ENCODE measurements around the gene UPK3A.

The UPK3A gene

GRCh38 chr22:45240810-45241631, 43.7 kb upstream of the UPK3A start, which contains the start of gene KIAA0930:
KIAA0930 (minus strand) TSS chr22:45240894; CDS start chr22:45240703, 191 bp downstream.
- no peaks in the 10 kb centered on the region for H3K79me2 ChIP-seq (ENCODE audit: insufficient read depth, low read depth)
- no peaks in the 10 kb centered on the region for H4K20me1 ChIP-seq (ENCODE audit: insufficient read depth)
- H3K4me3 ChIP-seq (IDR thresholded peaks at IDR 0.05; ENCODE audit: insufficient read depth, low read depth, low read length) = no peak within 1 kb of the TSS
- H2AFZ ChIP-seq (ENCODE audit: low read depth) = peak within 1 kb of the TSS; percentile 91
- H3K27me3 ChIP-seq (ENCODE audit: insufficient read depth, low read depth) = no peaks in the 10 kb centered on the region
- peak within 1 kb of the TSS; percentile 22; the same call in 1 of the 2 replicates for H3K9ac ChIP-seq
- H3K4me1 ChIP-seq (ENCODE audit: low read depth, poor library complexity, severe bottlenecking) = peaks cover 27% of the 10 kb centered on the region
- H3K27ac ChIP-seq = no peak within 1 kb of the TSS
- no peaks in the 10 kb centered on the region for H3K36me3 ChIP-seq (ENCODE audit: insufficient read depth)
- no peak for TF ChIP-seq CTCF (conservative IDR thresholded peaks at IDR 0.05; ENCODE audit: low read depth, low read length)
- H3K4me2 ChIP-seq = peak within 1 kb of the TSS; percentile 71

GRCh38 chr22:45242778-45243191, 42.0 kb upstream of the UPK3A start:
- Histone ChIP-seq H3K4me3 (IDR thresholded peaks at IDR 0.05; ENCODE audit: insufficient read depth, low read depth, low read length) (no peak overlapping the region), H4K20me1 (ENCODE audit: insufficient read depth) (no peaks in the 10 kb centered on the region), H2AFZ (ENCODE audit: low read depth) (no peak overlapping the region), H3K27me3 (ENCODE audit: insufficient read depth, low read depth) (no peaks in the 10 kb centered on the region), H3K4me2 (no peak overlapping the region), H3K79me2 (ENCODE audit: insufficient read depth, low read depth) (no peaks in the 10 kb centered on the region), H3K27ac (no peak overlapping the region), H3K4me1 (ENCODE audit: low read depth, poor library complexity, severe bottlenecking) (peaks cover 18% of the 10 kb centered on the region), H3K36me3 (ENCODE audit: insufficient read depth) (no peaks in the 10 kb centered on the region), H3K9ac (no peak overlapping the region)
- TF ChIP-seq CTCF (conservative IDR thresholded peaks at IDR 0.05; ENCODE audit: low read depth, low read length) = no peak

- Histone ChIP-seq H3K4me1 (ENCODE audit: low read depth, poor library complexity, severe bottlenecking) (peaks cover 25% of the 10 kb centered on the region), H4K20me1 (ENCODE audit: insufficient read depth) (no peaks in the 10 kb centered on the region), H3K4me2 (no peak overlapping the region), H3K27ac (no peak overlapping the region), H3K27me3 (ENCODE audit: insufficient read depth, low read depth) (no peaks in the 10 kb centered on the region), H3K36me3 (ENCODE audit: insufficient read depth) (no peaks in the 10 kb centered on the region), H2AFZ (ENCODE audit: low read depth) (no peak overlapping the region), H3K9ac (no peak overlapping the region), H3K79me2 (ENCODE audit: insufficient read depth, low read depth) (no peaks in the 10 kb centered on the region), H3K4me3 (IDR thresholded peaks at IDR 0.05; ENCODE audit: insufficient read depth, low read depth, low read length) (no peak overlapping the region)
- no peak for TF ChIP-seq CTCF (conservative IDR thresholded peaks at IDR 0.05; ENCODE audit: low read depth, low read length)
These were observed 39.8 kb upstream of the UPK3A start for GRCh38 chr22:45244916-45245315.

DNA sequence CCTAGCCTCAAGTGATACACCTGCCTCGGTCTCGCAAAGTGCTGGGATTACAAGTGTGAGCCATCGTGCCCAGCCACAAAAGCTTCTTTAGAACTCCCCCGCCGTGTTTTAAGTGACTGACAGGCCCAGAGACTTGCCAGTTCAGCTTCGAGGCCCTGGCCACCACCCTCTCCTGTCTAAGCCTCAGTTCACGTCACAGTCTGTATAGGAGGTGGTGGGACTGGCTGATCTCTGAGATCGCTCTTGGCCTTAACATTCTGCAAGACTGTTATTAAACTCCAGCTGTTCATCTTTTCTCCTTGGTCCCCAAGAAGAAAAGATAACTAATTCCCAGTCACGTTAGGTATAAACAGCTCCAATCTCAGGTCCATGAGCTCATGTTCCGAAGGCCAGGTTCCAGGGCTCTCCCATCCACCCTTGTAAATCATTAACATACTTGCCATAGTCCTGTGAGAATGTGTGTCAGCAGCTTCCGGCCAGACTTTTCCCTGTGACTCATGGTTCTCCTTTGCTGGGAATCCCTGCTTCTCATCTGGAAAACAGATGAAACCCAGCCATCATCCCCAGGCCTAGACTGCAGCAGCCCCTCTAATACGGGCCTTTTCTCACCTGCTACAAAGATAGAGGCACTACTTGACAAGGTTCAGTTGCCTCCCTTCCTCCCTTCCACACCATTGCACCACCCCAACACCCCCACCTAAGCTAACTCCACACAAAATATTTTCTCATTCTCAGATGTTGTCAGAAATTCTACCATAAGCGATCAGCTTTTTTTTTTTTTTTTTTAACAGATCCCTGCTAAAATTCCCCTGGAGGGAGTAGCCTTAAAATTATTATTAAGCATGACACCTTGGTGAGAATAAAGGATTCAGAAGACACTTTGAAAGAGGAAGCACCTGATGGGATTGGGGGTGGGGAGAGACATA, 38.4 kb upstream of the UPK3A start:
- Histone ChIP-seq H3K4me1 (ENCODE audit: low read depth, poor library complexity, severe bottlenecking) (peaks cover 26% of the 10 kb centered on the region), H2AFZ (ENCODE audit: low read depth) (no peak overlapping the region), H3K4me2 (no peak overlapping the region), H3K9ac (no peak overlapping the region), H3K79me2 (ENCODE audit: insufficient read depth, low read depth) (no peaks in the 10 kb centered on the region), H3K27me3 (ENCODE audit: insufficient read depth, low read depth) (no peaks in the 10 kb centered on the region), H3K36me3 (ENCODE audit: insufficient read depth) (no peaks in the 10 kb centered on the region), H3K4me3 (IDR thresholded peaks at IDR 0.05; ENCODE audit: insufficient read depth, low read depth, low read length) (no peak overlapping the region), H4K20me1 (ENCODE audit: insufficient read depth) (no peaks in the 10 kb centered on the region), H3K27ac (no peak overlapping the region)
- TF ChIP-seq CTCF (conservative IDR thresholded peaks at IDR 0.05; ENCODE audit: low read depth, low read length) = no peak
